HG02943 (cell line): ENCODE measurements around the gene AHRR.

ENCODE experiments used
- ATAC-seq: cut with Tn5 transposase; IDR thresholded peaks from one replicate; pipeline ENCODE4 v1.9.1; 2021; ENCODE audit warnings: mild to moderate bottlenecking, low read depth, moderate library complexity; ENCODE audit not compliant: unreplicated experiment

The AHRR gene

DNA sequence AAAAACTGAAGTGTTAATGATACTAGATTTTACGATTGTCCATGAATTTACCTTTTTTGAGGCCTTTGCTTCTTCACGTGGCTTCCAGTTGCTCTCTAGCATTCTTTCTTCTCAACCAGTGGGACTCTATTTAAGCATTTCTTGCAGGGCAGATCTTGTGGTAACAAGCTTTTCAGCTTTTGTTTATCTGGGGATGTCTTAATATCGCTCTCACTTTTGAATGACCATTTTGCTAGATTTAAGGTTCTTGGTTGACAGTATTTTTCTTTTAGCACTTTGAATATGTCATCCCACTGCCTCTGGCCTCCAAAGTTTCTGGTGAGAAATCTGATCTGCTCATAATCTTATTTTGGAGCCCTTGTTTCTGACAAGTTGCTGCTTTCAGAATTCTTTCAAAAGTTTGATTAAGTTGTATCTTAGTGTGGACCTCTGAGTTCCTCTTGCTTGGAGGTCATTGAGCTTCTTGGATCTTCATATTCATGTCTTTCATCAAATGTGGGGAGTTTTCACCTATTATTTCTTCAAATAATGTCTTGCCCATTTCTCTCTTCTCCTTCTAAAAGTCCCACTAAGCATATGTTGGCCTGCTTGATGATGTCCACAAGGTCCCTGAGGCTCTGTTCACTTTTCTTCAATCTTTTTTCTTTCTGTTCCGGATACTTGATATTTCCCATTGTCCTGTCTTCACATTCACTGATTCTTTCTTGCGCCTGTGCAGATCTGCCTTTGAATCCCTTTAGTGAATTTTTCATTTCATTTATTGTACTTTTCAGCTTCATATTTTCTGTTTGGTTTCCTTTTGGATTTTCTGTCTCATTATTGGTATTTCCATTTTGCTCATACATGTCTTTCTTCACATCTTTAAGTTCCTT is 130.3 kb downstream of the AHRR start:
- ATAC-seq, result no peak

DNA sequence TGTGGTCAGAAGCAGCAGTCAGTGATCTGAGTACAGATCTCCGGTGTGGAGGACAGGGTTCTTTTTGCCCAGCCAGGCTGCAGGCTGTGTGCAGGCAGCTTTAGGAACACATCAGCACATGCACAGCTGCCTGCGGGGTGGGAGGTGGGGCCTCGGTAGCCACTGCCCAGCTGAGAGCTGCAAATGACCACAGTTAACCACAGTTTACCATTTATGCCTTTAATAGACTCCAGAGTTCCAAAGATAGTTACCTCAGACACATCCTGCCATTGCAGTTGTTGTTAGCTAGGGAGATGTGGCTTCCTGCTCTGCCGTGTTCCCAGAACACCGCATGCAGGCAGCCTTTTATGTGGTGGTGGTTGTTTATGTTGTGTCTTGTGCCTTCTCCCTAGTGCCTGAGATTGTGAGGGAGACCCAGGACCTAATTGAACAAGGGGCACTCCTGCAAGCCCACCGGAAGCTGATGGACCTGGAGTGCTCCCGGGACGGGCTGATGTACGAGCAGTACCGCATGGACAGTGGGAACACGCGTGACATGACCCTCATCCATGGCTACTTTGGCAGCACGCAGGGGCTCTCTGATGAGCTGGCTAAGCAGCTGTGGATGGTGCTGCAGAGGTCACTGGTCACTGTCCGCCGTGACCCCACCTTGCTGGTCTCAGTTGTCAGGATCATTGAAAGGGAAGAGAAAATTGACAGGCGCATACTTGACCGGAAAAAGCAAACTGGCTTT is 131.6 kb downstream of the AHRR start:
- ATAC-seq, result no peak

DNA sequence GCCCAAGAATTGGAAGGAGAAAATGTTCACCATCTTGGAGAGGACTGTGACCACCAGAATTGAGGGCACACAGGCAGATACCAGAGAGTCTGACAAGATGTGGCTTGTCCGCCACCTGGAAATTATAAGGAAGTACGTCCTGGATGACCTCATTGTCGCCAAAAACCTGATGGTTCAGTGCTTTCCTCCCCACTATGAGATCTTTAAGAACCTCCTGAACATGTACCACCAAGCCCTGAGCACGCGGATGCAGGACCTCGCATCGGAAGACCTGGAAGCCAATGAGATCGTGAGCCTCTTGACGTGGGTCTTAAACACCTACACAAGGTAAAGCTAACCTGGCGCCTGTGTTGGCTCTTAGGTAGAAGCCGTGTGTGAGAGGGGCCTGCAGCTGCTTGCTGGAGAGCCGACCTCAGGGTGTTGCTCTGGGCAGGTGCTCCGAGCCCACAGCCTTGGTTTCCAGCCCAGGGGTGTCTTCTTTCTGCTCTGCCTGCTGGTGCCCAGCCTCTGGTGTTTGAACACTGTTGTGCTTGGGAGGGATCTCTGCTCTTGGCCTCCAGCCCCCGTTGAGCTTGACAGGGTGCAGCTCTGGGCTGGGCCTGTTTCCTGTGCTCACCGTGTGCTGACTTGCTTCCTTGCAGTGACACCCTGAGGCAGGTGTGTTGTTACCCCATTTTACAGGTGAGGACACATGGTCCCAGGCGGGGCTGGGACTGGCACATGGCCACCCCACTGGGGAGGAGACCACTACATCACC is 132.4 kb downstream of the AHRR start:
- no peak for ATAC-seq

DNA sequence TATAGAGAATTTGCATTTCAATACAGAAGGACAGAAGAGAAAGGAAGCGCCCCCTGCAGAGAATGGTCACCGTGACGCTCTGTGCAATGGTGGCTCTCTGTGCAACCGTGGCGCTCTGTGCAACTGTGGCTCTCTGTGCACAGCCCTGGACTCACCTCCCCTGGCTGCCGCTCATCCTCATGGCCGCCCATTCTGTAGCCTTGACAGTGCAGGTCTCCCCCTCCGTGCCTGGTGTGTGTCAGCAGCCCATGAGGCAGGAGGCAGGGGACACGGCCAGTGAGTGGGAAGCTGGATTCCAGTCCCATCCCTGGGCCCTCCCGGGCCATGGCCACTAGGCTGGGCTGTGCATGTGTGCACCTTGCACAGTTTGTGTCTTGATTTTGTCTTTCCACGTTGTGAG is 133.4 kb downstream of the AHRR start:
- no peak for ATAC-seq

DNA sequence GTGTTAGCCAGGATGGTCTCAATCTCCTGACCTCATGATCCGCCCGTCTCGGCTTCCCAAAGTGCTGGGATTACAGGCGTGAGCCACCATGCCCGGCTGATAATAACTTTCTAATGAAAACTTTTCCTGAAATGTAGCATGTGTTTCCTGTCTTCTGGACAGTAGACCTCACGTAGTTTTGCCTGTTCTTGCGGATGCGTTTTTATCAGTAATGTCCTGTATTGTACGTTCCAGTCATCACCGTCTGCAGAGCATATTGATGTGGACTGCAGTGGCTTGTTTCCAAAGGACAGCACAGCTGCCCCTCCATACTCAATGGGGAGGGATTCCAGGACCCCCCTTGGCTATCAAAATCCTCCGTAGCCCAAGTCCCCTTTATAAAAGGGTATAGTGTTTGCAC is 134.3 kb downstream of the AHRR start:
- no peak for ATAC-seq

DNA sequence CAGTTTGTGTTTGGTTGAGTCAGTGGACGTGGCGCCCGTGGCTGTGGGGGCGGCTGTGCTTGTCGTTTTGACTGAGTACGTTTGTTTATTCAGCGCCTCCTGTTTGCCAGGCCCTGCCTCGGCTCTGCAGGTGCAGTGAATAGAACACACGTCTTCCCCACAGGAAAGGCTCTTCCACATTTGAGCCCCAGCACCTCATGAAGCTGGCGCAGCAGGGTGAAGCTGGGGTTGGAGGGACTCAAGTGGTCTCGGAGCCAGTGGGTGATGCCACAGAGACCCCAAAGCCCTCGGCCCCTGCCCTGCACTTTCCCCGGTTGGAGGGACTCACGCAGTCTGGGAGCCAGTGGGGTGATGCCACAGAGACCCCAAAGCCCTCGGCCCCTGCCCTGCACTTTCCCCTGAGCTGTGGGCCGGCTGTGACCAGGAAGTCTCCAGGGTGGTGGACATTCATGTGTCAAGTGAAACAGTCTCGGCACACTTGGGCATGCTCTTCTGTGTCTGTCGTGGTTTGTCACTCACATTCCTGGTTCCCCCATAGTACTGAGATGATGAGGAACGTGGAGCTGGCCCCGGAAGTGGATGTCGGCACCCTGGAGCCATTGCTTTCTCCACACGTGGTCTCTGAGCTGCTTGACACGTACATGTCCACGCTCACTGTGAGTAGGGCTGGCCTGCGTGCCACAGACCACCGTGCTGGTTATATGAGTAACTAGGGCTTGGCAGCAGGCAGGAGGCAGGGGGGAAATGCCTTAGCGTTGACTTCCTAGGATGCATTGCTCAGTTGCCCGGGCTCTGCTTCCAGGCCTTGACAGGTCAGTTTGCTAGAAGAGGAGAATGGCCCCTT is 135.1 kb downstream of the AHRR start:
- ATAC-seq, result no peak

DNA sequence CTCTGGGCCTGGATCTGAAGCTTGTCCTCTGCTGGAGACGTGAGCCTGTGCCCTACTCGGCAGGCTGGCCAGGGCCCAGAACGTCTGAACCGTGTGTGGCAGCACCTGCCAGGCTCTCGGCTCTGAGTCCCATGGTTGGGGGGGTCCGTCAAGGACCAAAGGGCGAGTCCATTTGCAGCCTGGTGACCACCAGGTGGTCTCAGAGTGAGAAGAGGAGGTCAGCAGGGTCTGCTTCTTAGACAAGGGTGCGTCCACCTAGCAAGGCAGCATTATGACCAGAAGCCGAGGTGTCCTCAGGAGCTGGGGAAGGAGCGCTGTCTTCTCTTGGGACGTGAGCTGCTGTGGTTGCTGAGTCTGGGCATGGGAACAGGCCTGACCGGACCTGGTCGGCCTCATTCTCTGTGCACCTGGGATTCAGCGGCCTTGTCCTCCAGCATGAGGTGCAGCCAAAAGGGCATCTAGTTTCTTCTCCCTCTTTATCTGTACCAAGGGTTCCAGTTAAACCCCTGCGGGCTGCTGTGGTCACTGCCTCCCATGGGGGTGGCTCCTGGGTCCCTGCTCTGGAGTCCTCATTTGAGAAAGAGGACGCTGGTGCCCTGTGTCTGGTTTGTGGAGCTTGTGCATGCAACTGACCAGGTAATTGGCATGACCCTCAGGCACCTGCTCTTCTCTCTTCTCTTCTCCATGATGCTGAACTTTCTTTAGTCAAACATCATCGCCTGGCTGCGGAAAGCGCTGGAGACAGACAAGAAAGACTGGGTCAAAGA is 135.9 kb downstream of the AHRR start:
- ATAC-seq, result no peak

DNA sequence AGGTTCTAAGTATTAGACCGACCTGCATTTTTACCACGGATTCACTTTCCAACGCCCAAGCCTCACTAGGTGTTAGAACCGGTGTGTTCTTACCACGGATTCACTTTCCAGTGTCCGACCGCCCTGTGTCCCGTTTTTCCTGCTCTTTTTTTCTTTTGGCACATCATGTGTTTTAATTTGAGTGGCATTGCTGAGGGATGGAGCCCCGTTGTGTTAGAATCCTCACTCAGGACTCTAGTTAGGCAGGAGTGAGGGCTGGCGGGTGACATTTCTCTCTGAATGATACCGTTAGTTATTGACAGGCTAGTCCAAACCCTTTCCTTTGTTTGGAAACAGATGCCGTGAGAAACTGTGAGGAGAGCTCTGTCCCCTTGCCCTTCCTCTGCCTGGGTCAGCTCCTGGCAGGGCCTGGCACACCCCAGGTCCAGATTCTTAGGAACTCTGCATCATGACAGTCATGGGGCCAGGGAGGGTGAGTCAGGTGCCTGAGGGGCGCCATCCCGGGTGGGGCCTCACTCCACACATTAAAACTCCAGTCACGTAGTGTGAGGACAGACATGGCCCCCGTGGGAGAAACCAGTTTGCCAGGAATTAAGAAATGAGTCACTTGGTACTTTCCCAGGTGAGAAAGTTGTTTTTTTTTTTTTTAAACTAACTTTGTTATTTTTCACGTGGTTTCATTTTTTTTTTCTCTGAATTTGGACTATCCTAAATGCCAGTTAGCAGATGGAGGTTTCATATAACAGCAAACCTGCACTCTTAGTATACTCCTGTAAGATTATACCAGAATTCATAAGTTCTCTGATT is 137.2 kb downstream of the AHRR start:
- no peak for ATAC-seq

DNA sequence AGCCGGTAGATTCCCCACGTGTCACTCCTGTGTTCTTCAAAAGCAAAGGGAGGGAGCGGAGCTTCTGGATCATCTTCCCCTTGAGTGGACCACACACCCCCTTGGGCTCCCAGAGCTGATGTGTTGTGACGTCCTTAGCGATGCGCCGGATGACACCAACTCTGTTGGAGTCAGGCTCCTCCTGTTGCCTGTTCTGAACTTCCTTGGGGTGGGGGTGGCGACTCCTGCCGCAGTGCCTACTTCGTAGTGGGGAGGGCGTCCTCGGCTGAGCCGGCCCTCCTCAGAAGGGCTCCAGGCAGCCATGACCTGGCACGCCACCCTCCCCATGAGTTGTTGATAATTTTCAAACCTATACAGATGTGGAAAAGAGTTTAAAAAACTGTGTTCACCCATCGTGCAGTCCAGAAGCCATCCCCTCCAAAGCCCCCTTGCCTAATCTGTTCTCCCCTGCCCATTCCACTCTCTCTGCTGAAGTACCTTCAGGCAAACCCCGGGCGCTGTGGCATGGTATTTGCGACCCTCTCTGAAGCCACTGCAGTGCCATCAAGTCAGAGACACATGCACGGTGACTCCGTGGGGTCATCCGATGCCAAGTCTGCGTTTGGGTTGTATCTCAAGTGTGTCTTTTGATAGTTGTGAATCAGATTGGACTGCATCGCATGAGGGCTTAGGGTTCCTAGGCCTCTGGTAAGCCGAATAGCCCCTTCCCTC is 138.2 kb downstream of the AHRR start:
- no peak for ATAC-seq

DNA sequence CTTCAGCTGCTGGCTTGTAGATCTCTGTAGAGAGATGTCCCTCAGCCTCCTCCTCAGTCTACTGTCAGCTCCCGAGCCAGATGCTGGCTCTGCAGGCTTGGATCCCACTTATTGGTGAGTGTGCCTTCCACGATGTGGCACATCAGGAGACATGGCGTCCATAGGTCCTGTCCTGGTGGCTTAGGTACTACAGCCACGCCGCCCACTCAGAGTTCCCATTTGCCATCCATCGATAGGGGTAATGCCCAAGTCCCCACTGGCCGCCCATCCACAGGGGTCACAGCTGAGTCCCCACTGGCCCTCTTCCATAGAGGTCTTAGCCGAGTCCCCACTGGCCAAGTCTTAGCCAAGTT is 138.7 kb downstream of the AHRR start:
- ATAC-seq, result no peak

DNA sequence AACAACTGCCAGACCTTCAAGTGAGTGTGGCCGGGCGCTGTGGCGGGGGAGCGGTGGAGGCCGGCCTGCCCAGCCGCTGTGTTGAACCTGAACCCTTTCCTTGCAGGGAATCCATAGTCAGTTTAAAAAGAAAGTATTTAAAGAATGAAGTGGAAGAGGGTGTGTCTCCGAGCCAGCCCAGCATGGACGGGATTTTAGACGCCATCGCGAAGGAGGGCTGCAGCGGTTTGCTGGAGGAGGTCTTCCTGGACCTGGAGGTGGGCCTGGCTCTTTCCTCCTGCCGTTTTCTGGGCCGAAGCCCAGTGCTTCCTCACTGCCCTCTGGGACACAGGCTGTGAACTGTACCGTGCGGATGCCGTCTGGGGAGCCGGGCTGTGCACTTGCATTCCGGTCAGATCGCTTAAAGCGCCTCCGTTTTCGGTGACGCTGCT is 140.6 kb downstream of the AHRR start:
- no peak for ATAC-seq

DNA sequence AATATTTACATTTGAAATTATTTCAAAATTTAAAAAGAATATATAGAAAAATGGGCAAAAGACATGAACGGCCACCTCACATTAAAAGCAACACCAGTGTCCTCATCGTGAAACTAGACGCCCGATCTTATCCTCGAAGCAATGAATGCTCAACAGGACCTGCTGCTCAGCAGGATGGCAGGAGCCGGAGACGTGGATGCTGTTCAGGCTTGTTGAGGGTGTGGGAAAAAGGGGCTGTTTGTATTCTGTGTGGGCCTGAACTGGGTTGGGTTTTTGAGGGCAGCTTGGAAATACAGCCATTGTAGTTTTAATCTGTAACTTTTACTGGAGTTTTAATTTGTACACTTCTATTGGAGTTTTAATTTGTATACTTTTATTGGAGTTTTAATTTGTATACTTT is 141.8 kb downstream of the AHRR start:
- no peak for ATAC-seq

DNA sequence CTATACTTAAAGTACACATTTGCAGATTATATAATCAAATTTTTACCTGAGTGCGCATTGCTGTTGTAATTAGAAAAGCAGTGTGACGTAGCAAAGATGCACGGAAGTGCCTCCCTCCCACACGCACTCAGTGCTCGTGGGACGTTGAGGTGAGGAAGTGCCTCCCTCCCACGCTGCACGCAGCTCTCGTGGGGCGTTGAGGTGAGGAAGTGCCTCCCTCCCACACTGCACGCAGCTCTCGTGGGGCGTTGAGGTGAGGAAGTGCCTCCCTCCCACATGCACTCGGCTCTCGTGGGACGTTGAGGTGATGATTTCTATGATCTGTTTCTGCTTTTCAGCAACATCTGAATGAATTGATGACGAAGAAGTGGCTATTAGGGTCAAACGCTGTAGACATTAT is 142.4 kb downstream of the AHRR start:
- ATAC-seq, result no peak

DNA sequence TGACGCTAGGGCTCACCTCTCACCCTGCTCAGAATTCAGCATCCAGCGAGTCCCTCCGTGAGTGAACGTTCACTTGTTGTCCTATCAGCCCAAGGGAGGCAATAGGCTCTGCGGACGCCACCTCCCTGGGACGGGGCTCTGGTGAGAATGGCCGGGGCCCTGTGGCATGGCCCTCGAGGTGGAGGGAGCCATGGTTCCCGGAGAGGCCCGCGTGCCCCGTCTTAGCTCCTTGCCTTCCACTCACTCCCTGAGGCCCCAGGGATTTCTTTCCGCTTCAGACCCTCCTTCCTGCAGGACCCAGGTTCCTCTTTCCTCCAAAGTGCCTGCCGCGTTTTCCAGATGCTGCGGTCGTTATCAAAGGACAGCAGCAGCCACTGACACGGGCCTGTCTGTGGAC is 142.9 kb downstream of the AHRR start:
- ATAC-seq, result no peak

DNA sequence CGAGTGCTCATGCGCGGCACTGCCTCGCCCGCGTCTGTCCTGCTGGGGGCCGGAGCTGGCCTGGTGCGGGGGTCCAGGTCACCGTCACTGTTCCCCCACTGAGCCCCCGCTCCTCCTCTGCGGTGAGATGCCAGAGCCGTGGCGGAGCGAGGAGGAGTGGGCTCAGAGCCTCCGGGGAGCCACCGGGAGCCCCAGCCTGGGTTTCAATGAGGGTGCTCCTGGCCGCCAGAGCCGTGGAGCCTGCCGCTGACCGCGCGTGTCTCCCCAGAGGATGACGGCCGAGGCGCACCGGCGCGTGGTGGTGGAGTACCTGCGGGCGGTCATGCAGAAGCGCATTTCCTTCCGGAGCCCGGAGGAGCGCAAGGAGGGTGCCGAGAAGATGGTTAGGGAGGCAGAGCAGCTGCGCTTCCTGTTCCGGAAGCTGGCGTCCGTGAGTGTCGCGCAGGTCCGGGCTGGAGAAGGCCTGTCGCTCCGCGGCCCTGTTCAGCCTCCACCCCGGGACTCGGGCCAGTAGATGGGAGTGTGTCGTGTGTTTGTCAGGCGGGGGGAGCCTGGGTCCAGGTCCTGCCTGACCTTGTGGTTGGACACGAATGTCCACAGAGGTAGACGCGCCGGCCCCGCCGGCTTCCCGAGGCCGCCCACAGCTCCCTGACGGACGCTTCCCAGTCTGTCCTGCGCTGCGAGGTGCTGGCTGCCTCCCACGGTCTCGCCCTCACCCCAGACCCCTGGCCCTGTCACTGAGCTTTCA is 143.5 kb downstream of the AHRR start:
- no peak for ATAC-seq

DNA sequence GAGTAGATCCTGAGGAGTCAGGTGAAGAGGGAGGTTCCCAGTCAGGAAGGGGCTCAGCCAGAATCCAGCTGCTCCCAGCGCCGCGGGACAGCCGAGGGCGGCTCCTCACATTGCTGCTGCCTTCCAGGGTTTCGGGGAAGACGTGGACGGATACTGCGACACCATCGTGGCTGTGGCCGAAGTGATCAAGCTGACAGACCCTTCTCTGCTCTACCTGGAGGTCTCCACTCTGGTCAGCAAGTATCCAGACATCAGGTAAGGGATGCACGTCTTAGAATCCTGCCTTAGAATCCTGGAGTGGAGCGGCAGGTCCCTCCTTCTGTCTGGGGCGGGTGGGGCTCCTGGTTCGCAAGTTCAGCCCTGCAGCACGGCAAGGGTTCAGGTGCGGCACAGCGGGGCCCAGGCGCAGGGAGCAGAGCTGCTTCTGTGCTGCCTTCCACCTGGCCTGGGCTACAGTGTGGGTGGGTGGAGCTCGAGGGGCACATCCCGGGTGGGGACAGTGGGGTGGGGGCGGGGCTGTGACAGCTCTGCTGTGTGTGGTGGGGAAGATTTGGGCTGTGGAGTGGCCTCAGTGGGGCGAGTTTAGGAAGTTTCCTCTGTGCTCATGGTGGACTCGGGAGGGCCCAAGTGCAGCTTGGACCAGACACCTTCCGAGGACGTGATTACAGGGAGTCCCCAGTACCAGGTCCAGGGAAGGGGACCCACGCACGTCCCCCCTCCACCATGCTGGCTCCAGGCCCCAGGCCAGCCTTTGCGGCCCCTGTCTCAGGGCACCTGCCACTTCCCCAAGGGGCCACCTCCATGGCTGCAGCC is 144.3 kb downstream of the AHRR start:
- no peak for ATAC-seq
